HEK293T (cell line): ENCODE results near the gene ZBTB1.
"Not testable (repeated sequence)": the region's sequence is repeated elsewhere in the genome, so short reads cannot be mapped to it uniquely, and the experiment has no call there.

Experiments used
- CTCF ChIA-PET: fragments of 350-600 bp; formaldehyde crosslinking; extraction: SDS; loops from one replicate; lab custom pipeline; 2021; ENCODE audit warnings: antibody characterized with exemption, inconsistent platforms; lab: Yijun Ruan, JAX
- POLR2A ChIA-PET: fragments of 350-600 bp; formaldehyde crosslinking; extraction: SDS; loops from one replicate; lab custom pipeline; 2020; ENCODE audit warnings: antibody characterized with exemption, inconsistent platforms; lab: Yijun Ruan, JAX
- DNase-seq: peaks from one replicate; pipeline ENCODE4 v3.0.0; 2012; ENCODE audit warnings: mixed read lengths; ENCODE audit errors: extremely low spot score
- ARNT ChIP-seq: fragments of 450-650 bp; IDR thresholded peaks from 2 replicates; pipeline ENCODE4 v1.6.1; 2017; ENCODE audit warnings: mild to moderate bottlenecking
- BHLHE40 ChIP-seq: fragments of 450-650 bp; IDR thresholded peaks from 2 replicates; pipeline ENCODE4 v1.6.1; 2016; ENCODE audit warnings: mild to moderate bottlenecking, moderate library complexity, borderline replicate concordance
- CTBP1 ChIP-seq: fragments of 450-650 bp; IDR thresholded peaks from 2 replicates; pipeline ENCODE4 v1.6.1; 2016; ENCODE audit warnings: borderline replicate concordance
- ELF4 ChIP-seq: fragments of 450-650 bp; IDR thresholded peaks from 2 replicates; pipeline ENCODE4 v1.6.1; 2017; ENCODE audit warnings: antibody characterized with exemption
- FOXA1 ChIP-seq: fragments of 450-650 bp; IDR thresholded peaks from 2 replicates; pipeline ENCODE4 v1.6.1; 2016; ENCODE audit warnings: mild to moderate bottlenecking
- FOXK2 ChIP-seq: fragments of 450-650 bp; IDR thresholded peaks from 2 replicates; pipeline ENCODE4 v1.6.1; 2016; ENCODE audit warnings: mild to moderate bottlenecking
- FOXM1 ChIP-seq: fragments of 450-650 bp; IDR thresholded peaks from 2 replicates; pipeline ENCODE4 v1.6.1; 2017; ENCODE audit warnings: mild to moderate bottlenecking, borderline replicate concordance
- HDGF ChIP-seq: fragments of 450-650 bp; IDR thresholded peaks from 2 replicates; pipeline ENCODE4 v1.6.1; 2017; ENCODE audit warnings: antibody characterized with exemption, borderline replicate concordance
- L3MBTL2 ChIP-seq: fragments of 450-650 bp; conservative IDR thresholded peaks from 2 replicates; pipeline ENCODE4 v1.6.1; 2016; ENCODE audit warnings: mild to moderate bottlenecking
- LEF1 ChIP-seq: fragments of 450-650 bp; IDR thresholded peaks from 2 replicates; pipeline ENCODE4 v1.6.1; 2017; ENCODE audit warnings: mild to moderate bottlenecking, borderline replicate concordance
- NFRKB ChIP-seq: fragments of 450-650 bp; IDR thresholded peaks from 2 replicates; pipeline ENCODE4 v1.6.1; 2016; ENCODE audit warnings: mild to moderate bottlenecking, moderate library complexity
- SP1 ChIP-seq: fragments of 450-650 bp; IDR thresholded peaks from 2 replicates; pipeline ENCODE4 v1.6.1; 2017
- SUZ12 ChIP-seq: fragments of 450-650 bp; IDR thresholded peaks from 2 replicates; pipeline ENCODE4 v1.6.1; 2016; ENCODE audit warnings: mild to moderate bottlenecking
- TARDBP ChIP-seq: fragments of 450-650 bp; IDR thresholded peaks from 2 replicates; pipeline ENCODE4 v1.6.1; 2016
- ZNF384 ChIP-seq: fragments of 450-650 bp; IDR thresholded peaks from 2 replicates; pipeline ENCODE4 v1.6.1; 2016
- TF ChIP-seq, protein P1 (sequence below): fragments of 450-650 bp; IDR thresholded peaks from 2 replicates; pipeline ENCODE4 v1.6.1; 2016

Gene ZBTB1

GRCh38 chr14:64562436-64562835 is 57.9 kb downstream of the ZBTB1 start:
- DNase-seq: no peak
- TF ChIP-seq FOXK2 (no peak), NFRKB (no peak), HDGF (no peak), FOXM1 (no peak), ARNT (no peak), SUZ12 (no peak), SP1 (no peak), L3MBTL2 (no peak), ZNF384 (no peak), FOXA1 (no peak), BHLHE40 (no peak), LEF1 (no peak), CTBP1 (no peak), ELF4 (no peak), TARDBP (no peak)
- TF ChIP-seq, protein P1, sequence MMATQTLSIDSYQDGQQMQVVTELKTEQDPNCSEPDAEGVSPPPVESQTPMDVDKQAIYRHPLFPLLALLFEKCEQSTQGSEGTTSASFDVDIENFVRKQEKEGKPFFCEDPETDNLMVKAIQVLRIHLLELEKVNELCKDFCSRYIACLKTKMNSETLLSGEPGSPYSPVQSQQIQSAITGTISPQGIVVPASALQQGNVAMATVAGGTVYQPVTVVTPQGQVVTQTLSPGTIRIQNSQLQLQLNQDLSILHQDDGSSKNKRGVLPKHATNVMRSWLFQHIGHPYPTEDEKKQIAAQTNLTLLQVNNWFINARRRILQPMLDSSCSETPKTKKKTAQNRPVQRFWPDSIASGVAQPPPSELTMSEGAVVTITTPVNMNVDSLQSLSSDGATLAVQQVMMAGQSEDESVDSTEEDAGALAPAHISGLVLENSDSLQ: no peak
- CTCF ChIA-PET: no interaction called here
- POLR2A ChIA-PET: interaction anchor here (0.6 kb wide), 1 partner anchor 19 kb away, joined by 3 read pairs; no protein-coding TSS in a partner anchor

DNA sequence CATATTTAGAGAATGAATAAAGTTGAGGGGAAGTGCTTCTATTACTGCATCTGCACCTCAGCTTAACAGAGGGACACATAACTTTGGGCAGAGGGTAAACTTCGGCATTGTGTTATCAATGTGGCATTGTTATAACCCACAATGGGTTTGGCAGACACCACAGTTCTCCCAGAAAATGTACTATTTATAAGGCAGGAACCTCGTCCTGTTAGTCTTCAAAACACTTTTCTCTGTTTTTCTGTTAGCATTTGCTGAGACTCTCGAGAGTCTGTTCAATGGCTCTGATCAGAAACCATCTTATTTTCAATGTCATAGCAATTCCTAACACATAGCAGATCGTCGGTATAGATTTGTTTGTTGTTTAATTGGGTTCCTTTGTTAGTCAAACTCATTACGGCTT is 59.1 kb downstream of the ZBTB1 start:
- no peak for DNase-seq
- POLR2A ChIA-PET: no interaction called here
- CTCF ChIA-PET: interaction anchor here (0.6 kb wide), 1 partner anchor 53 kb away, joined by 3 read pairs; no protein-coding TSS in a partner anchor
- TF ChIP-seq ARNT (no peak), TARDBP (no peak), LEF1 (no peak), HDGF (no peak), ELF4 (no peak)

DNA sequence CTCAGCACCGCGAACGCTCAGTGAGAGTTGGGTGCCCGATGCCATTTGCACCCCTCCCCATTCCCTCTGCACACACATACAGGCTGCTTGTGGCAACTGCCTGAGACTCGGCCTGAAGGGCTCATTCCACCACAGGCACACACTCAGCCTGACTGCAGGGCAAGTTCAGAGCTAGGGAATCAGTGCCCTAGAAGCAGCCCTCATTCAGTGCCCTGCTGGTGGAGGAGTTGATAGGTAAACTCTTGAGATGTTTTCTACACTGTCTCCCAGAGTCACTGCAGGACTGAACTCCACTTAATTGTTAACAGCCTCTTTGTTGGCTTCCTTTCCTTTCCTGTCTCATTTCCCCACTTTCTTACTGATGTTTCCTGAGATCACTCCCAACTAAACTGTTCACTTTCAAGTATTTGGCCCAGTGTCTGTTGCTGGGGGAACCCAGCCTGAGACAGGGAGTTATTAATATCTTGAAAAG is 62.1 kb downstream of the ZBTB1 start:
- POLR2A ChIA-PET: no interaction called here
- CTCF ChIA-PET: no interaction called here
- TF ChIP-seq CTBP1 (no peak), ARNT (no peak), SUZ12 (no peak), ELF4 (no peak), LEF1 (no peak), NFRKB (no peak), TARDBP (no peak), ZNF384 (no peak), HDGF (no peak), FOXK2 (no peak), BHLHE40 (no peak), FOXA1 (no peak), FOXM1 (no peak)
- DNase-seq: no peak

DNA sequence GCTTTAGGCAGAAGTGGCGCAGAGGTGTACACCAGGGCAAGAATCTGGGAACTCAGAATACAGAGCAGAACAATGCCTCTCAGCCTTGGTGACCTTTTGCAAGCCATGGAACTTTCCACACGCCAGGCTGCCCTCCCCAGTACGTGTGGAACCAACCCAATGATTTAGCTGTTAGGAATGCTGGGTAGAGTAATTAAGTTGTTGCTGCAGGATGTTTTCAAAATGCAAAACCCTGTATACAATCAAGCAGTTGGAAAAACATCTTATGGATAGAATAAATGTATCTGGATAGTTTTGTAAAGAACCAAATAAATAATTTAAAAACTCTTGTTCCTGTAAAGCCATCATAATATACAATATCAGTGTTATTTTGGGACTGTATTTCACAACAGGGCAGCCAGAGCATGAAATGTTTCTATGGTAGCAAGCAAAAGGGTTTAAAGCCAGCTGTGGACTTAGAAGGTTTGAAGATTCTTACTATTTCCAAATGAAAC is 64.6 kb downstream of the ZBTB1 start:
- no peak for DNase-seq
- CTCF ChIA-PET: no interaction called here
- POLR2A ChIA-PET: no interaction called here
- TF ChIP-seq CTBP1 (no peak), LEF1 (no peak)
- TF ChIP-seq, protein P1: no peak

GRCh38 chr14:64569646-64570045 is 65.1 kb downstream of the ZBTB1 start:
- DNase-seq, CTCF ChIA-PET, POLR2A ChIA-PET: not testable (repeated sequence)

- ChIA-PET CTCF (no interaction called here), POLR2A (interaction anchor here (1.1 kb wide), 1 partner anchor 32 kb away, joined by 5 read pairs; the partner anchor contains the start of gene HSPA2)
- no peak for TF ChIP-seq FOXK2
- TF ChIP-seq FOXA1: no peak
- TF ChIP-seq ELF4: no peak
- no peak for TF ChIP-seq NFRKB
- no peak for TF ChIP-seq LEF1
- no peak for DNase-seq
Observed at GRCh38 chr14:64572386-64573104, 68.0 kb downstream of the ZBTB1 start.

GRCh38 chr14:64573109-64573508 is 68.5 kb downstream of the ZBTB1 start:
- ChIA-PET POLR2A (interaction anchor here (1.1 kb wide), 1 partner anchor 33 kb away, joined by 5 read pairs; the partner anchor contains the start of gene HSPA2), CTCF (no interaction called here)
- TF ChIP-seq, protein P1: no peak
- TF ChIP-seq SUZ12: no peak
- no peak for TF ChIP-seq CTBP1
- TF ChIP-seq ZNF384: no peak
- TF ChIP-seq SP1: no peak
- no peak for TF ChIP-seq NFRKB
- TF ChIP-seq FOXM1: no peak
- no peak for TF ChIP-seq HDGF
- no peak for TF ChIP-seq ARNT
- TF ChIP-seq BHLHE40: no peak
- TF ChIP-seq LEF1: no peak
- TF ChIP-seq FOXA1: no peak
- no peak for TF ChIP-seq TARDBP
- TF ChIP-seq FOXK2: no peak
- TF ChIP-seq L3MBTL2: no peak
- no peak for TF ChIP-seq ELF4
- DNase-seq: no peak
